ENCODE data around the gene HS3ST4.

DNA sequence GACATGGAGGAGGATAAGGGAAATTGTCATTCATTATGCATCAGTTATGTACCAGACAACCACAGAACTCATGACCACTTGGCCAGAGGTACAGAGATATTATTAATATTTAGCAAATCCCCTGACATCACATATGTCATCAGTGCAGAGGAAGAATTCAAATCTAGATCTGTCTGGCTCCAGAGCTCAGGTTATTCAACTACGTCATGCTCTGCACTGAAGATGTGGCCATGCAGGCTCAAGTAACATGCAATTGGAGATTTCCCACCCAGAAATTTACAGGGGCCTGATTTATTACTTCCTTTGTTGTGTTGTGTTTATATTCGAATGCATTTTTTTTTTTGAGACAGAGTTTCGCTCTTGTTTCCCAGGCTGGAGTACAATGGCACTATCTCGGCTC, 224.3 kb downstream of the HS3ST4 start:
- no peak for TF ChIP-seq ZNF274 (IDR thresholded peaks at IDR 0.05; ENCODE audit: borderline replicate concordance, extremely low read depth, low read length)
- TF ChIP-seq, protein P1, sequence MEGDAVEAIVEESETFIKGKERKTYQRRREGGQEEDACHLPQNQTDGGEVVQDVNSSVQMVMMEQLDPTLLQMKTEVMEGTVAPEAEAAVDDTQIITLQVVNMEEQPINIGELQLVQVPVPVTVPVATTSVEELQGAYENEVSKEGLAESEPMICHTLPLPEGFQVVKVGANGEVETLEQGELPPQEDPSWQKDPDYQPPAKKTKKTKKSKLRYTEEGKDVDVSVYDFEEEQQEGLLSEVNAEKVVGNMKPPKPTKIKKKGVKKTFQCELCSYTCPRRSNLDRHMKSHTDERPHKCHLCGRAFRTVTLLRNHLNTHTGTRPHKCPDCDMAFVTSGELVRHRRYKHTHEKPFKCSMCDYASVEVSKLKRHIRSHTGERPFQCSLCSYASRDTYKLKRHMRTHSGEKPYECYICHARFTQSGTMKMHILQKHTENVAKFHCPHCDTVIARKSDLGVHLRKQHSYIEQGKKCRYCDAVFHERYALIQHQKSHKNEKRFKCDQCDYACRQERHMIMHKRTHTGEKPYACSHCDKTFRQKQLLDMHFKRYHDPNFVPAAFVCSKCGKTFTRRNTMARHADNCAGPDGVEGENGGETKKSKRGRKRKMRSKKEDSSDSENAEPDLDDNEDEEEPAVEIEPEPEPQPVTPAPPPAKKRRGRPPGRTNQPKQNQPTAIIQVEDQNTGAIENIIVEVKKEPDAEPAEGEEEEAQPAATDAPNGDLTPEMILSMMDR (IDR thresholded peaks at IDR 0.05; ENCODE audit: control extremely low read depth in 1 of 3, insufficient read depth in 1 of 3, low read depth in 1 of 3, low read length in 3 of 3), result no peak
- TF ChIP-seq EZH2 (IDR thresholded peaks at IDR 0.05; ENCODE audit: low read depth, low read length, severe bottlenecking), result no peak
- no peak for TF ChIP-seq EP300 (IDR thresholded peaks at IDR 0.05; ENCODE audit: borderline replicate concordance in 1 of 2, low read depth in 2 of 2, low read length in 2 of 2)
- no peak for TF ChIP-seq POLR2A (IDR thresholded peaks at IDR 0.05; ENCODE audit: control extremely low read depth in 1 of 2, low read depth in 2 of 2, low read length in 2 of 2)
- TF ChIP-seq TCF12 (IDR thresholded peaks at IDR 0.05; ENCODE audit: low read depth, low read length), result no peak
- TF ChIP-seq RFX5 (IDR thresholded peaks at IDR 0.05; ENCODE audit: borderline replicate concordance, low read depth, low read length), result no peak
- TF ChIP-seq CREB1 (IDR thresholded peaks at IDR 0.05), result no peak
- TF ChIP-seq CEBPB (IDR thresholded peaks at IDR 0.05; ENCODE audit: low read depth, low read length), result no peak
- TF ChIP-seq SIN3A (conservative IDR thresholded peaks at IDR 0.05 in 1 of 2, IDR thresholded peaks at IDR 0.05 in 1 of 2; ENCODE audit: low read depth in 1 of 2, low read length in 2 of 2), result no peak
- TF ChIP-seq USF2 (IDR thresholded peaks at IDR 0.05; ENCODE audit: low read length), result no peak
